Adrenal gland (tissue), 12 donors: ENCODE measurements around the gene KAZN. TPM values are rescaled to one million over a fixed set of nuclear protein-coding genes. Genes with fewer than 3 reads are reported as not detected.

Experiments
- DNase-seq, 7 donors: peaks; one replicate each; pipeline ENCODE4 v3.0.0-alpha.2; 2019 to 2020
- H3K27ac ChIP-seq, 5 donors: fragments of 200-600 bp; sonication (generic) in 4 of 5; 1 replicate in 3 of 5; 2 replicates in 2 of 5; pipeline versions ENCODE4 v1.5.1 to v1.8.0; 2016 to 2020; ENCODE audit warnings: mild to moderate bottlenecking in 1 of 5
- H3K27me3 ChIP-seq: fragments of 200-600 bp; 2 replicates; pipeline ENCODE4 v1.8.0; 2021
- H3K36me3 ChIP-seq, 2 donors: fragments of 200-600 bp; replicated peaks in 1 of 2; 1 replicate in 1 of 2; 2 replicates in 1 of 2; pipeline versions ENCODE4 v1.5.1 to v1.8.0; 2018 to 2022
- H3K4me1 ChIP-seq, 2 donors: fragments of 200-600 bp; replicated peaks in 1 of 2; 1 replicate in 1 of 2; 2 replicates in 1 of 2; pipeline versions ENCODE4 v1.5.1 to v1.8.0; 2018 to 2021
- H3K4me3 ChIP-seq, 4 donors: fragments of 200-600 bp; sonication (generic) in 3 of 4; one replicate each; pipeline ENCODE4 v1.5.1; 2016 to 2018
- H3K9me3 ChIP-seq, 3 donors: fragments of 200-600 bp; sonication (generic) in 1 of 3; replicated peaks in 1 of 3; 1 replicate in 2 of 3; 2 replicates in 1 of 3; pipeline versions ENCODE4 v1.5.1 to v1.8.0; 2016 to 2021
- POLR2A ChIP-seq, 2 donors: fragments of 450-650 bp; IDR thresholded peaks; one replicate each; pipeline ENCODE4 v1.6.1; 2017; ENCODE audit warnings: antibody characterized with exemption in 2 of 2, mild to moderate bottlenecking in 2 of 2, moderate library complexity in 1 of 2
- WGBS, 4 donors: extraction: QIAGEN DNeasy Blood & Tissue Kit in 2 of 4; methylation state at CpG; one replicate each; pipeline versions ENCODE4 v1.1.5 to v1.1.7; 2013 to 2017; 5-methylcytosine and 5-hydroxymethylcytosine counted together
- intact Hi-C, 2 donors: fragments of 100-400 bp; cut with DNase I; formaldehyde crosslinking; loops; one replicate each; pipeline versions ENCODE4 v1.14.1 to v1.15.0; 2022 to 2023
- polyA plus RNA-seq, 3 donors: library from polyadenylated mRNA; stranded (reverse); fragments of 200-250 nt in 2 of 3; fragments of 350-450 nt in 1 of 3; fragmentation: Illumina TruSeq in 1 of 3; extraction: RNeasy Lipid Tissue Mini Kit (QIAGEN cat#74804) in 1 of 3; gene quantifications; one replicate each; pipeline ENCODE4 v1.2.3, GENCODE V29; 2013 to 2014
- total RNA-seq, 9 donors: library from RNA; depleted of rRNA in 4 of 9; stranded (reverse); fragments of >200 nt in 4 of 9; fragments of 120-200 nt in 1 of 9; fragmentation: NEBNext Ultra II Directional in 1 of 9; extraction: Animal tissue kit (Norgen Biotek cat#: 25700) in 1 of 9; gene quantifications; one replicate each; pipeline versions ENCODE4 v1.1.0 to v1.2.4, GENCODE V29; 2013 to 2023
- TF ChIP-seq, protein P1 (sequence below), 6 experiments: fragments of 450-650 bp in 4 of 6; fragments of 200-600 bp in 2 of 6; sonication (generic) in 1 of 6; IDR thresholded peaks; 1 replicate in 5 of 6; 2 replicates in 1 of 6; pipeline versions ENCODE4 v1.5.1 to v1.8.0; 2016 to 2021; ENCODE audit warnings: antibody characterized with exemption in 6 of 6, mild to moderate bottlenecking in 2 of 6, moderate library complexity in 1 of 6
- donor health status: healthy with polysubstance abuse.
- donor health status: Bipolar disorder and iron deficiency.
- donor health status: DM: yes; HTN: yes; CAD: no.
- donor health status: DM: no; HTN: no; CAD: no.
- donor health status: DM: no; HTN: no; CAD: no.
- donor health status: DM: yes; HTN: yes; CAD: no.

Gene KAZN
- total and polyA plus RNA-seq, 12 donors, result 5.9 to 63.4 (median 29.5) TPM

DNA sequence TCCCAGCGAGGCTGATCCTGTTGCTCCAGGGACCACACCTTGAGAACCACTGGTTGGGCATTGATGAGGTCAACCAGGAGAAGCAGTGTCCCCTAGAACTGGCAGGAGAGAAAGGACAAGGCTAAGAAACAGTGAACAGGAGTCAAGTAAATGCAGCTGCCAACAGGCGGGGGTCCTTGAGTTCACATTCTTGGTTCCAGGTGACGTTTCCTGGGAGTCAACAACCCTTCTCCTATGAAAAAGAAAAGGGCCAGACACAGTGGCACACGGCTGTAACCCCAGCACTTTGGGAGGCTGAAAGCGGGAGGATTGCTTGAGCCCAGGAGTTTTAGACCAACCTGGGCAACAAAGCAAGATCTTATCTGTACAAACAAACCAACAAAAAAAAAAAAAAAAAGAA lies 98.3 kb downstream of the KAZN start:
- intact Hi-C loops, result no loop called here
- 69 to 91% (median 85%) methylated on average over 5 of the region's 5 CpGs for WGBS, 4 donors
- TF ChIP-seq, protein P1, sequence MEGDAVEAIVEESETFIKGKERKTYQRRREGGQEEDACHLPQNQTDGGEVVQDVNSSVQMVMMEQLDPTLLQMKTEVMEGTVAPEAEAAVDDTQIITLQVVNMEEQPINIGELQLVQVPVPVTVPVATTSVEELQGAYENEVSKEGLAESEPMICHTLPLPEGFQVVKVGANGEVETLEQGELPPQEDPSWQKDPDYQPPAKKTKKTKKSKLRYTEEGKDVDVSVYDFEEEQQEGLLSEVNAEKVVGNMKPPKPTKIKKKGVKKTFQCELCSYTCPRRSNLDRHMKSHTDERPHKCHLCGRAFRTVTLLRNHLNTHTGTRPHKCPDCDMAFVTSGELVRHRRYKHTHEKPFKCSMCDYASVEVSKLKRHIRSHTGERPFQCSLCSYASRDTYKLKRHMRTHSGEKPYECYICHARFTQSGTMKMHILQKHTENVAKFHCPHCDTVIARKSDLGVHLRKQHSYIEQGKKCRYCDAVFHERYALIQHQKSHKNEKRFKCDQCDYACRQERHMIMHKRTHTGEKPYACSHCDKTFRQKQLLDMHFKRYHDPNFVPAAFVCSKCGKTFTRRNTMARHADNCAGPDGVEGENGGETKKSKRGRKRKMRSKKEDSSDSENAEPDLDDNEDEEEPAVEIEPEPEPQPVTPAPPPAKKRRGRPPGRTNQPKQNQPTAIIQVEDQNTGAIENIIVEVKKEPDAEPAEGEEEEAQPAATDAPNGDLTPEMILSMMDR (IDR thresholded peaks at IDR 0.05), result no peak
- TF ChIP-seq POLR2A (IDR thresholded peaks at IDR 0.05), result no peak

GRCh38 chr1:14697353-14697752 lies 98.9 kb downstream of the KAZN start:
- Histone ChIP-seq H3K4me3 (no peak overlapping the region), H3K9me3 (no peaks in the 10 kb centered on the region), H3K36me3 (no peaks in the 10 kb centered on the region), H3K27me3 (peaks cover 7% of the 10 kb centered on the region), H3K27ac (no peak overlapping the region), H3K4me1 (no peaks in the 10 kb centered on the region)
- no peak for TF ChIP-seq POLR2A (IDR thresholded peaks at IDR 0.05)
- TF ChIP-seq, protein P1 (IDR thresholded peaks at IDR 0.05), result no peak
- intact Hi-C loops, result no loop called here
- no peak for DNase-seq
- 61 to 65% (median 64%) methylated on average over 4 of the region's 4 CpGs for WGBS, 4 donors

More for the DNA sequence above, 98.3 kb downstream of the KAZN start:
- no peaks in the 10 kb centered on the region for H3K9me3 ChIP-seq
- peaks cover 7% of the 10 kb centered on the region for H3K27me3 ChIP-seq
- no peaks in the 10 kb centered on the region for H3K36me3 ChIP-seq
- H3K4me1 ChIP-seq, result no peaks in the 10 kb centered on the region
- H3K27ac ChIP-seq, result no peak overlapping the region
- H3K4me3 ChIP-seq, result no peak overlapping the region
- no peak for DNase-seq

DNA sequence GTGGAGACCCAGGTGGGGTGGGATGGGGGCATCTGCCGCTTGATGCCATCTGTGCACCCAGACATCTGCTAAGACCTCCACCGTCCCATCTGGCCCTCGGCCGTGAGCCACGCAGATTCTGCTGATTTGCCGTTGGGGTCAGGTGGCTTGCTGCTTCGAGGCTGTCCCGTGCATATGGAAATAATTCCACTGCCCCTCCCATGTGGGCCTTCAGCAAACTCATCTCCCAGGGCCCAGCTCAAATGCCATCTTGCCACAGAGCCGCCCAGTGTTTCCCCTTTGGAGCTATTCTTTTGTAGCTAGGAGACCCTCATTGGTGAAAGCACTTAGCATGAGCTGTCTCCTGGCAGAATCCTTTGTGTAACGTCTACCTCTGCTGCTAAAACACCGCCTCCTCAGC lies 99.8 kb downstream of the KAZN start:
- Histone ChIP-seq H3K4me1 (no peaks in the 10 kb centered on the region), H3K4me3 (no peak overlapping the region), H3K27ac (no peak overlapping the region), H3K9me3 (no peaks in the 10 kb centered on the region), H3K27me3 (peaks cover 7% of the 10 kb centered on the region), H3K36me3 (no peaks in the 10 kb centered on the region)
- intact Hi-C loops, result no loop called here
- 81 to 97% (median 90%) methylated on average over 8 to 11 of the region's 11 CpGs for WGBS, 4 donors
- TF ChIP-seq POLR2A (IDR thresholded peaks at IDR 0.05), result no peak
- TF ChIP-seq, protein P1 (IDR thresholded peaks at IDR 0.05), result no peak
- DNase-seq, result no peak

DNA sequence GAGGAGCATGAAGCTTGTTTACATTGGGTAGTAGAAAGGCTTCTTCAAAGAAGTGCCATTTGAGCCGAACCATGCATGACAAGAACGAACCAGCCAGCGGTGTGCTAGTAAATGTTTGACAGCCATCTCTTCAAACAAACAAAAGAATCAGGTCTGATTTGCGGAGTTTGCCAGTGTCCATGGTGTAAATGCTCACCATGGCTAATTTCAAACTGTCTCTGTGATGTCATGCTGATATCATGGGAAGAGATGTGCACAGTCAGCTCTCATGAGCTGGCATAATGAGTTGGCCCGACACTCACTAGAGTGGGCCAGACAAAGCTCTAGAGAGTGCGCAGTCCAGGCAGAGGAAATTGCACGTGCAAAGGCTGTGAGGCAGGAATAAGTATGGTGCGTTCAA lies 101.1 kb downstream of the KAZN start:
- H3K36me3 ChIP-seq, result no peaks in the 10 kb centered on the region
- 85 to 90% (median 88%) methylated on average over 8 of the region's 8 CpGs for WGBS, 4 donors
- peaks cover 7% of the 10 kb centered on the region for H3K27me3 ChIP-seq
- TF ChIP-seq, protein P1 (IDR thresholded peaks at IDR 0.05), result no peak
- TF ChIP-seq POLR2A (IDR thresholded peaks at IDR 0.05), result no peak
- H3K4me1 ChIP-seq, result no peaks in the 10 kb centered on the region
- intact Hi-C loops, result no loop called here
- no peak overlapping the region for H3K4me3 ChIP-seq
- DNase-seq, result no peak
- no peaks in the 10 kb centered on the region for H3K9me3 ChIP-seq
- H3K27ac ChIP-seq, result no peak overlapping the region
